Hematopoietic multipotent progenitor cell treated with erythropoietin and hydrocortisone succinate and interleukin-3 and kit ligand, for 8 days (in vitro differentiated cells): ENCODE data around the gene PUM1.
"Not testable (repeated sequence)": the region's sequence is repeated elsewhere in the genome, so short reads cannot be mapped to it uniquely, and the experiment has no call there.

ENCODE experiments used
- DNase-seq: peaks from one replicate; pipeline ENCODE4 v3.0.0-alpha.2; 2015

Gene PUM1

GRCh38 chr1:31064111-31064717 lies 1.3 kb downstream of the PUM1 start:
- DNase-seq = no peak

- DNase-seq = no peak
Observed at GRCh38 chr1:31063631-31064030, 1.9 kb downstream of the PUM1 start.

- no peak for DNase-seq
Observed at GRCh38 chr1:31062867-31063380, 2.6 kb downstream of the PUM1 start.

- DNase-seq = not testable (repeated sequence)
Observed at GRCh38 chr1:31062162-31062866, 3.2 kb downstream of the PUM1 start.

- DNase-seq = no peak
Observed at GRCh38 chr1:31058012-31058411, 7.5 kb downstream of the PUM1 start.

- DNase-seq = no peak
Observed at GRCh38 chr1:31055953-31056352, 9.6 kb downstream of the PUM1 start.

GRCh38 chr1:31055501-31055900 lies 10.0 kb downstream of the PUM1 start:
- DNase-seq = no peak

GRCh38 chr1:31054958-31055481 lies 10.5 kb downstream of the PUM1 start:
- DNase-seq = no peak

GRCh38 chr1:31054349-31054748 lies 11.2 kb downstream of the PUM1 start:
- DNase-seq = no peak

- DNase-seq = not testable (repeated sequence)
Observed at GRCh38 chr1:31052613-31053012, 12.9 kb downstream of the PUM1 start.

- DNase-seq = no peak
Observed at GRCh38 chr1:31051611-31052010, 13.9 kb downstream of the PUM1 start.

GRCh38 chr1:31047507-31047906 lies 18.0 kb downstream of the PUM1 start:
- not testable (repeated sequence) for DNase-seq

- peak; percentile 80 for DNase-seq
Observed at GRCh38 chr1:31043631-31044030, 21.9 kb downstream of the PUM1 start.

GRCh38 chr1:31042656-31043055 lies 22.9 kb downstream of the PUM1 start:
- DNase-seq = no peak

- peak; percentile 46 for DNase-seq
Observed at GRCh38 chr1:31041529-31041928, 24.0 kb downstream of the PUM1 start.

- no peak for DNase-seq
Observed at GRCh38 chr1:31040038-31040437, 25.5 kb downstream of the PUM1 start.

GRCh38 chr1:31038935-31039334 lies 26.6 kb downstream of the PUM1 start:
- not testable (repeated sequence) for DNase-seq

- DNase-seq = peak; percentile 53
Observed at GRCh38 chr1:31038360-31038759, 27.2 kb downstream of the PUM1 start.

- DNase-seq = peak; percentile 17
Observed at GRCh38 chr1:31036749-31037500, 28.6 kb downstream of the PUM1 start.

GRCh38 chr1:31033598-31033997 lies 31.9 kb downstream of the PUM1 start:
- no peak for DNase-seq

- no peak for DNase-seq
Observed at GRCh38 chr1:31032266-31032665, 33.3 kb downstream of the PUM1 start.

- no peak for DNase-seq
Observed at GRCh38 chr1:31031330-31032143, 34.0 kb downstream of the PUM1 start.

GRCh38 chr1:31029026-31029425 lies 36.5 kb downstream of the PUM1 start:
- DNase-seq = no peak
